Chondrocyte (in vitro differentiated cells): ENCODE measurements around the gene KCNQ1. TPM values are rescaled to one million over a fixed set of nuclear protein-coding genes. Genes with fewer than 3 reads are reported as not detected.

Experiments
- DNase-seq: peaks from one replicate; pipeline ENCODE4 v3.0.0; 2021; ENCODE audit warnings: mixed read lengths, low spot score
- H3K27ac Mint-ChIP-seq: one replicate; pipeline ENCODE4 v1.8.0; 2021; ENCODE audit warnings: mild to moderate bottlenecking, moderate library complexity, mixed read lengths; ENCODE audit not compliant: unreplicated experiment
- H3K27me3 Mint-ChIP-seq: 2 replicates; pipeline ENCODE4 v1.8.0; 2021; ENCODE audit warnings: low read depth, mixed read lengths
- H3K36me3 Mint-ChIP-seq: 2 replicates; pipeline ENCODE4 v1.8.0; 2021; ENCODE audit warnings: low read depth, mixed read lengths
- H3K4me1 Mint-ChIP-seq: 2 replicates; pipeline ENCODE4 v1.8.0; 2021; ENCODE audit warnings: low read depth, mild to moderate bottlenecking, mixed read lengths
- H3K4me3 Mint-ChIP-seq: one replicate; pipeline ENCODE4 v1.8.0; 2021; ENCODE audit warnings: mild to moderate bottlenecking, moderate library complexity, mixed read lengths; ENCODE audit not compliant: unreplicated experiment
- H3K9me3 Mint-ChIP-seq: 2 replicates; pipeline ENCODE4 v1.8.0; 2021; ENCODE audit warnings: low read depth, mixed read lengths
- total RNA-seq: library from RNA; stranded (reverse); gene quantifications from 3 replicates; pipeline ENCODE4 v1.2.1, GENCODE V29; 2021
- TF ChIP-seq, protein P1 (sequence below): fragments of 200-600 bp; sonication (generic); IDR thresholded peaks from 2 replicates; pipeline ENCODE4 v1.5.0; 2021; ENCODE audit warnings: antibody characterized with exemption, mild to moderate bottlenecking, moderate library complexity

Gene KCNQ1
- total RNA-seq, 1 donor from 2014 or later = not detected

- DNase-seq = no peak
- TF ChIP-seq, protein P1, sequence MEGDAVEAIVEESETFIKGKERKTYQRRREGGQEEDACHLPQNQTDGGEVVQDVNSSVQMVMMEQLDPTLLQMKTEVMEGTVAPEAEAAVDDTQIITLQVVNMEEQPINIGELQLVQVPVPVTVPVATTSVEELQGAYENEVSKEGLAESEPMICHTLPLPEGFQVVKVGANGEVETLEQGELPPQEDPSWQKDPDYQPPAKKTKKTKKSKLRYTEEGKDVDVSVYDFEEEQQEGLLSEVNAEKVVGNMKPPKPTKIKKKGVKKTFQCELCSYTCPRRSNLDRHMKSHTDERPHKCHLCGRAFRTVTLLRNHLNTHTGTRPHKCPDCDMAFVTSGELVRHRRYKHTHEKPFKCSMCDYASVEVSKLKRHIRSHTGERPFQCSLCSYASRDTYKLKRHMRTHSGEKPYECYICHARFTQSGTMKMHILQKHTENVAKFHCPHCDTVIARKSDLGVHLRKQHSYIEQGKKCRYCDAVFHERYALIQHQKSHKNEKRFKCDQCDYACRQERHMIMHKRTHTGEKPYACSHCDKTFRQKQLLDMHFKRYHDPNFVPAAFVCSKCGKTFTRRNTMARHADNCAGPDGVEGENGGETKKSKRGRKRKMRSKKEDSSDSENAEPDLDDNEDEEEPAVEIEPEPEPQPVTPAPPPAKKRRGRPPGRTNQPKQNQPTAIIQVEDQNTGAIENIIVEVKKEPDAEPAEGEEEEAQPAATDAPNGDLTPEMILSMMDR = no peak
- Mint-ChIP-seq H3K36me3 (no peaks in the 10 kb centered on the region), H3K4me3 (no peak overlapping the region), H3K27me3 (peaks cover 7% of the 10 kb centered on the region), H3K4me1 (peaks cover 16% of the 10 kb centered on the region), H3K9me3 (no peaks in the 10 kb centered on the region), H3K27ac (no peak overlapping the region)
Measured at GRCh38 chr11:2729841-2730240, 285.0 kb downstream of the KCNQ1 start.

- Mint-ChIP-seq H3K27me3 (peaks cover 7% of the 10 kb centered on the region), H3K4me3 (no peak overlapping the region), H3K9me3 (no peaks in the 10 kb centered on the region), H3K4me1 (peaks cover 10% of the 10 kb centered on the region), H3K27ac (no peak overlapping the region), H3K36me3 (no peaks in the 10 kb centered on the region)
- DNase-seq = no peak
- TF ChIP-seq, protein P1 = no peak
Measured at GRCh38 chr11:2730272-2731129, 285.7 kb downstream of the KCNQ1 start.

GRCh38 chr11:2731130-2732125, 286.6 kb downstream of the KCNQ1 start:
- DNase-seq = no peak
- Mint-ChIP-seq H3K27ac (no peak overlapping the region), H3K36me3 (no peaks in the 10 kb centered on the region), H3K9me3 (no peaks in the 10 kb centered on the region), H3K4me1 (peaks cover 4% of the 10 kb centered on the region), H3K27me3 (peaks cover 7% of the 10 kb centered on the region), H3K4me3 (no peak overlapping the region)
- TF ChIP-seq, protein P1 = no peak

- H3K36me3 Mint-ChIP-seq = no peaks in the 10 kb centered on the region
- no peak overlapping the region for H3K4me3 Mint-ChIP-seq
- DNase-seq = no peak
- H3K4me1 Mint-ChIP-seq = peaks cover 4% of the 10 kb centered on the region
- no peaks in the 10 kb centered on the region for H3K9me3 Mint-ChIP-seq
- TF ChIP-seq, protein P1 = no peak
- no peak overlapping the region for H3K27ac Mint-ChIP-seq
- H3K27me3 Mint-ChIP-seq = peaks cover 6% of the 10 kb centered on the region
Measured at GRCh38 chr11:2732261-2732939, 287.6 kb downstream of the KCNQ1 start.
